DOHH2 (cell line): ENCODE data around the gene PCNX3.

ENCODE experiments used
- CTCF ChIP-seq: fragments of 200-600 bp; sonication (generic); IDR thresholded peaks from one replicate; pipeline ENCODE4 v1.5.1; 2014; ENCODE audit warnings: antibody characterized with exemption, mild to moderate bottlenecking, low read depth, low read length; ENCODE audit not compliant: poor library complexity, severe bottlenecking
- EZH2phosphoT487 ChIP-seq: fragments of 200-600 bp; sonication (generic); IDR thresholded peaks from 2 replicates; pipeline ENCODE4 v1.6.1; 2017; ENCODE audit warnings: borderline replicate concordance, mild to moderate bottlenecking, antibody characterized with exemption, low read length, moderate library complexity, mixed read lengths

GRCh38 chr11:65658174-65659021 lies 42.8 kb downstream of the PCNX3 start:
- TF ChIP-seq CTCF: no peak
- no peak for TF ChIP-seq EZH2phosphoT487
